CD4-positive, CD25-positive, alpha-beta regulatory T cell (primary cell): ENCODE data around the gene USP49. TPM values are rescaled to one million over a fixed set of nuclear protein-coding genes. Genes with fewer than 3 reads are reported as not detected.

Experiments used
- ATAC-seq, 2 donors: fragments of 150-1000 bp; cut with Tn5 transposase; one replicate each; pipeline ENCODE4 v1.10.0; 2021; ENCODE audit warnings: low read depth in 2 of 2, moderate number of reproducible peaks in 2 of 2, moderate library complexity in 1 of 2
- DNase-seq, 3 donors: peaks; one replicate each; pipeline versions ENCODE4 v3.0.0 to v3.0.0-alpha.2; 2012 to 2022; ENCODE audit warnings: mixed read lengths in 1 of 3
- H3K27ac ChIP-seq: one replicate; pipeline ENCODE4 v1.7.0; 2013; ENCODE audit warnings: mild to moderate bottlenecking, low read length; ENCODE audit not compliant: insufficient read depth, poor library complexity, severe bottlenecking
- H3K27me3 ChIP-seq: one replicate; pipeline ENCODE4 v1.7.0; 2013; ENCODE audit warnings: low read length; ENCODE audit not compliant: control insufficient read depth, insufficient read depth
- H3K36me3 ChIP-seq: one replicate; pipeline ENCODE4 v1.7.0; 2013; ENCODE audit warnings: mild to moderate bottlenecking, low read length, moderate library complexity; ENCODE audit not compliant: control insufficient read depth, insufficient read depth
- H3K4me1 ChIP-seq: 2 replicates; pipeline ENCODE4 v1.7.0; 2013; ENCODE audit warnings: mild to moderate bottlenecking, low read length; ENCODE audit not compliant: insufficient read depth, control insufficient read depth, poor library complexity, severe bottlenecking
- H3K4me3 ChIP-seq: one replicate; pipeline ENCODE4 v1.7.0; 2013; ENCODE audit warnings: low read depth, mild to moderate bottlenecking, low read length, moderate library complexity
- H3K9me3 ChIP-seq, 2 experiments: 1 replicate in 1 of 2; 2 replicates in 1 of 2; pipeline ENCODE4 v1.7.0; 2013; ENCODE audit warnings: low read length in 2 of 2, mild to moderate bottlenecking in 1 of 2, moderate library complexity in 1 of 2; ENCODE audit not compliant: control insufficient read depth in 2 of 2
- H3K27ac Mint-ChIP-seq, 3 donors: one replicate each; pipeline ENCODE4 v1.8.0; 2020 to 2022; ENCODE audit warnings: mild to moderate bottlenecking in 3 of 3, mixed read lengths in 3 of 3, moderate library complexity in 2 of 3
- H3K27me3 Mint-ChIP-seq: one replicate; pipeline ENCODE4 v1.8.0; 2022; ENCODE audit warnings: mild to moderate bottlenecking, mixed read lengths
- H3K36me3 Mint-ChIP-seq: one replicate; pipeline ENCODE4 v1.8.0; 2020; ENCODE audit warnings: mixed read lengths
- H3K4me1 Mint-ChIP-seq, 4 donors: one replicate each; pipeline ENCODE4 v1.8.0; 2020 to 2022; ENCODE audit warnings: mixed read lengths in 4 of 4, mild to moderate bottlenecking in 1 of 4
- H3K4me3 Mint-ChIP-seq, 4 donors: one replicate each; pipeline ENCODE4 v1.8.0; 2020 to 2022; ENCODE audit warnings: mild to moderate bottlenecking in 4 of 4, mixed read lengths in 4 of 4, moderate library complexity in 3 of 4
- H3K9me3 Mint-ChIP-seq, 7 donors: one replicate each; pipeline ENCODE4 v1.8.0; 2020 to 2022; ENCODE audit warnings: mixed read lengths in 7 of 7, mild to moderate bottlenecking in 3 of 7, moderate library complexity in 2 of 7
- polyA plus RNA-seq, 4 donors: library from polyadenylated mRNA; unstranded; fragments of 300-500 nt; fragmentation: Illumina TruSeq; gene quantifications; one replicate each; pipeline ENCODE4 v1.2.3, GENCODE V29; 2021
- total RNA-seq: library from RNA; stranded (reverse); gene quantifications from one replicate; pipeline ENCODE4 v1.2.3, GENCODE V29; 2022

The USP49 gene
- total and polyA plus RNA-seq, 5 donors from 2014 or later = 0.34 to 2.9 (median 0.52) TPM

GRCh38 chr6:41884957-41885356, 10.2 kb downstream of the USP49 start:
- no peak overlapping the region for H3K4me3 Mint-ChIP-seq
- H3K9me3 Mint-ChIP-seq = no peaks in the 10 kb centered on the region
- H3K27ac Mint-ChIP-seq = no peak overlapping the region

GRCh38 chr6:41881506-41881905, 13.7 kb downstream of the USP49 start:
- no peak for ATAC-seq

More at GRCh38 chr6:41884957-41885356, 10.2 kb downstream of the USP49 start:
- Mint-ChIP-seq H3K4me1 (no peaks in the 10 kb centered on the region), H3K36me3 (no peaks in the 10 kb centered on the region), H3K27me3 (no peaks in the 10 kb centered on the region)
- Histone ChIP-seq H3K4me1 (no peaks in the 10 kb centered on the region), H3K4me3 (no peak overlapping the region), H3K27me3 (no peaks in the 10 kb centered on the region), H3K27ac (no peak overlapping the region), H3K9me3 (no peaks in the 10 kb centered on the region), H3K36me3 (no peaks in the 10 kb centered on the region)
- DNase-seq (no peak), ATAC-seq (no peak)

GRCh38 chr6:41878961-41879405, 16.2 kb downstream of the USP49 start:
- Histone ChIP-seq H3K27ac (no peak overlapping the region), H3K4me3 (no peak overlapping the region), H3K36me3 (no peaks in the 10 kb centered on the region), H3K4me1 (no peaks in the 10 kb centered on the region), H3K9me3 (no peaks in the 10 kb centered on the region), H3K27me3 (no peaks in the 10 kb centered on the region)
- Mint-ChIP-seq H3K27me3 (no peaks in the 10 kb centered on the region), H3K36me3 (no peaks in the 10 kb centered on the region), H3K4me1 (no peaks in the 10 kb centered on the region), H3K9me3 (no peaks in the 10 kb centered on the region), H3K27ac (no peak overlapping the region), H3K4me3 (no peak overlapping the region)
- DNase-seq = no peak
- no peak for ATAC-seq

More at GRCh38 chr6:41881506-41881905, 13.7 kb downstream of the USP49 start:
- no peaks in the 10 kb centered on the region for H3K27me3 Mint-ChIP-seq
- Histone ChIP-seq H3K9me3 (no peaks in the 10 kb centered on the region), H3K4me3 (no peak overlapping the region), H3K36me3 (no peaks in the 10 kb centered on the region), H3K4me1 (no peaks in the 10 kb centered on the region), H3K27ac (no peak overlapping the region), H3K27me3 (no peaks in the 10 kb centered on the region)
- no peak overlapping the region for H3K27ac Mint-ChIP-seq
- H3K4me1 Mint-ChIP-seq = no peaks in the 10 kb centered on the region
- no peaks in the 10 kb centered on the region for H3K36me3 Mint-ChIP-seq
- H3K9me3 Mint-ChIP-seq = no peaks in the 10 kb centered on the region
- H3K4me3 Mint-ChIP-seq = no peak overlapping the region
- no peak for DNase-seq

- no peak overlapping the region for H3K4me3 ChIP-seq
- no peaks in the 10 kb centered on the region for H3K36me3 Mint-ChIP-seq
- DNase-seq (no peak), ATAC-seq (no peak)
- no peaks in the 10 kb centered on the region for H3K27me3 ChIP-seq
- no peaks in the 10 kb centered on the region for H3K9me3 ChIP-seq
- H3K27me3 Mint-ChIP-seq = no peaks in the 10 kb centered on the region
- no peaks in the 10 kb centered on the region for H3K4me1 ChIP-seq
- H3K4me1 Mint-ChIP-seq = no peaks in the 10 kb centered on the region
- no peaks in the 10 kb centered on the region for H3K36me3 ChIP-seq
- H3K9me3 Mint-ChIP-seq = no peaks in the 10 kb centered on the region
- H3K4me3 Mint-ChIP-seq = no peak overlapping the region
- no peak overlapping the region for H3K27ac ChIP-seq
- H3K27ac Mint-ChIP-seq = no peak overlapping the region
Observed at GRCh38 chr6:41878246-41878645, 16.9 kb downstream of the USP49 start.

GRCh38 chr6:41877051-41877680, 18.0 kb downstream of the USP49 start:
- no peak overlapping the region for H3K4me3 Mint-ChIP-seq
- no peaks in the 10 kb centered on the region for H3K36me3 Mint-ChIP-seq
- H3K4me3 ChIP-seq = no peak overlapping the region
- no peak overlapping the region for H3K27ac ChIP-seq
- no peaks in the 10 kb centered on the region for H3K27me3 Mint-ChIP-seq
- no peaks in the 10 kb centered on the region for H3K27me3 ChIP-seq
- ATAC-seq (no peak), DNase-seq (no peak)
- H3K36me3 ChIP-seq = no peaks in the 10 kb centered on the region
- no peaks in the 10 kb centered on the region for H3K9me3 Mint-ChIP-seq
- H3K9me3 ChIP-seq = no peaks in the 10 kb centered on the region
- no peak overlapping the region for H3K27ac Mint-ChIP-seq
- no peaks in the 10 kb centered on the region for H3K4me1 ChIP-seq
- no peaks in the 10 kb centered on the region for H3K4me1 Mint-ChIP-seq

- no peaks in the 10 kb centered on the region for H3K9me3 ChIP-seq
- H3K27me3 Mint-ChIP-seq = no peaks in the 10 kb centered on the region
- ATAC-seq (no peak), DNase-seq (no peak)
- H3K36me3 ChIP-seq = no peaks in the 10 kb centered on the region
- no peak overlapping the region for H3K27ac ChIP-seq
- no peaks in the 10 kb centered on the region for H3K9me3 Mint-ChIP-seq
- no peaks in the 10 kb centered on the region for H3K4me1 Mint-ChIP-seq
- H3K4me3 ChIP-seq = no peak overlapping the region
- no peak overlapping the region for H3K27ac Mint-ChIP-seq
- no peaks in the 10 kb centered on the region for H3K36me3 Mint-ChIP-seq
- no peaks in the 10 kb centered on the region for H3K27me3 ChIP-seq
- H3K4me1 ChIP-seq = no peaks in the 10 kb centered on the region
- no peak overlapping the region for H3K4me3 Mint-ChIP-seq
Observed at GRCh38 chr6:41874741-41875140, 20.4 kb downstream of the USP49 start.

- ATAC-seq = no peak
- Histone ChIP-seq H3K27me3 (no peaks in the 10 kb centered on the region), H3K36me3 (no peaks in the 10 kb centered on the region), H3K4me3 (no peak overlapping the region), H3K4me1 (peaks cover 5% of the 10 kb centered on the region), H3K9me3 (no peaks in the 10 kb centered on the region), H3K27ac (no peak overlapping the region)
- Mint-ChIP-seq H3K4me3 (no peak overlapping the region), H3K4me1 (peaks cover 0 to 2% (median 0%) of the 10 kb centered on the region in 4 donors), H3K9me3 (no peaks in the 10 kb centered on the region), H3K36me3 (no peaks in the 10 kb centered on the region), H3K27ac (no peak overlapping the region), H3K27me3 (no peaks in the 10 kb centered on the region)
- no peak for DNase-seq
Observed at GRCh38 chr6:41872147-41872546, 23.0 kb downstream of the USP49 start.

GRCh38 chr6:41871691-41872090, 23.5 kb downstream of the USP49 start:
- no peaks in the 10 kb centered on the region for H3K36me3 Mint-ChIP-seq
- peaks cover 5% of the 10 kb centered on the region for H3K4me1 ChIP-seq
- H3K36me3 ChIP-seq = no peaks in the 10 kb centered on the region
- H3K27me3 Mint-ChIP-seq = no peaks in the 10 kb centered on the region
- H3K27ac Mint-ChIP-seq = no peak overlapping the region
- DNase-seq (no peak), ATAC-seq (no peak)
- no peak overlapping the region for H3K4me3 ChIP-seq
- no peaks in the 10 kb centered on the region for H3K9me3 ChIP-seq
- no peak overlapping the region for H3K27ac ChIP-seq
- H3K4me1 Mint-ChIP-seq = peaks cover 0 to 5% (median 0%) of the 10 kb centered on the region in 4 donors
- no peak overlapping the region for H3K4me3 Mint-ChIP-seq
- H3K27me3 ChIP-seq = no peaks in the 10 kb centered on the region
- H3K9me3 Mint-ChIP-seq = no peaks in the 10 kb centered on the region
